ENCODE data around the gene FAM184B.

Gene FAM184B

DNA sequence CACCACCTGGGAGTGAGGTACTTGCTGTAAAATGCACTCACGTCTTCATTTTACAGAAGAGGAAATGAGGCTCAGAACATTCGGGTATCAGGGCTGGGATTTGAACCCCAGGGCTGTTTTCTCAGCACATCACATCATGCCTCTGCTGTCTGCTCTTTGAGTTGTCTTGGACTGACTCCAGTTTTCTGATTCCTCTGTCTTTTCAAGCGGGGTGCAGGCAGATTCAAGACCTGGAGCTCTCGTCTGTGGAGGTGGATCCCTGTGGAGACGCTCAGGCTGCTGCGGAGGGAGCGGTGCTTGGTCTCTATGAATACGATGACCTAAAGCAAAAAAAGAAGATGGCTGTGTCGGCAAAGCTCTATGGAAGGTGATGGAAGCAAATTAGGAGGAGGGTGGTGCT lies 198.1 kb downstream of the FAM184B start:
- no peak for DNase-seq (ENCODE audit: extremely low spot score)
- CTCF ChIA-PET: interaction anchor here (0.6 kb wide), 1 partner anchor 34 kb away, joined by 3 read pairs; no protein-coding TSS in a partner anchor
- TF ChIP-seq NFRKB (IDR thresholded peaks at IDR 0.05) (no peak), ZNF384 (IDR thresholded peaks at IDR 0.05) (no peak), FOXA1 (IDR thresholded peaks at IDR 0.05) (no peak), CTBP1 (IDR thresholded peaks at IDR 0.05; ENCODE audit: borderline replicate concordance) (no peak), SUZ12 (IDR thresholded peaks at IDR 0.05) (no peak), ELF4 (IDR thresholded peaks at IDR 0.05) (no peak), FOXK2 (IDR thresholded peaks at IDR 0.05) (no peak), TARDBP (IDR thresholded peaks at IDR 0.05) (no peak), ARNT (IDR thresholded peaks at IDR 0.05) (no peak)
- POLR2A ChIA-PET: no interaction called here

DNA sequence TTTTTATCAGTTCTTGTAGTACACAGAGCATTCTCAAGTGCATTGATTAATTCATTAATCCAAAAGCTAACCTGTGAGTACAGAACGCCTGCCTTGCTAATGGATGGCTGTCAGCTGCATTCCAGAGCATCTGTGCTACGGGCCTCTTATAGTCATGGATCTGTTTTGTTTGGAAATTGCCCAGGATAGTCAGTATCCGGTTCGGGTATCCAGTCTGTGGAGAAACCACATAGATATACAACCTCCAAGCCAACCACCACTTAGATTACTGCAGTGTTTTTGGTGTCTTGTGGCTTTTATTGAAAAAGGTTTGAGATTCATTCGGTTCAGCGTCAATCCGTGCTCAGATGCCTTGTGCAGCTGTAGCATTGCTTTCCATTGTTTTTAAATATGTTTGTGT lies 200.5 kb downstream of the FAM184B start:
- TF ChIP-seq TARDBP (IDR thresholded peaks at IDR 0.05) (no peak), BHLHE40 (IDR thresholded peaks at IDR 0.05; ENCODE audit: borderline replicate concordance) (no peak), SUZ12 (IDR thresholded peaks at IDR 0.05) (no peak), ZNF384 (IDR thresholded peaks at IDR 0.05) (no peak), FOXM1 (IDR thresholded peaks at IDR 0.05; ENCODE audit: borderline replicate concordance) (no peak), ARNT (IDR thresholded peaks at IDR 0.05) (no peak), FOXK2 (IDR thresholded peaks at IDR 0.05) (no peak), FOXA1 (IDR thresholded peaks at IDR 0.05) (no peak), CTBP1 (IDR thresholded peaks at IDR 0.05; ENCODE audit: borderline replicate concordance) (no peak), ELF4 (IDR thresholded peaks at IDR 0.05) (no peak), NFRKB (IDR thresholded peaks at IDR 0.05) (no peak), HDGF (IDR thresholded peaks at IDR 0.05; ENCODE audit: borderline replicate concordance) (no peak), L3MBTL2 (conservative IDR thresholded peaks at IDR 0.05) (no peak), LEF1 (IDR thresholded peaks at IDR 0.05; ENCODE audit: borderline replicate concordance) (no peak), SP1 (IDR thresholded peaks at IDR 0.05) (no peak)
- TF ChIP-seq, protein P1, sequence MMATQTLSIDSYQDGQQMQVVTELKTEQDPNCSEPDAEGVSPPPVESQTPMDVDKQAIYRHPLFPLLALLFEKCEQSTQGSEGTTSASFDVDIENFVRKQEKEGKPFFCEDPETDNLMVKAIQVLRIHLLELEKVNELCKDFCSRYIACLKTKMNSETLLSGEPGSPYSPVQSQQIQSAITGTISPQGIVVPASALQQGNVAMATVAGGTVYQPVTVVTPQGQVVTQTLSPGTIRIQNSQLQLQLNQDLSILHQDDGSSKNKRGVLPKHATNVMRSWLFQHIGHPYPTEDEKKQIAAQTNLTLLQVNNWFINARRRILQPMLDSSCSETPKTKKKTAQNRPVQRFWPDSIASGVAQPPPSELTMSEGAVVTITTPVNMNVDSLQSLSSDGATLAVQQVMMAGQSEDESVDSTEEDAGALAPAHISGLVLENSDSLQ (IDR thresholded peaks at IDR 0.05): no peak
- CTCF ChIA-PET: no interaction called here
- no peak for DNase-seq (ENCODE audit: extremely low spot score)
- POLR2A ChIA-PET: no interaction called here

Data from HEK293T (cell line).